Lung (tissue), 12 donors: ENCODE measurements around the gene C16orf46. TPM values are rescaled to one million over a fixed set of nuclear protein-coding genes. Genes with fewer than 3 reads are reported as not detected.

Experiments
- ATAC-seq: fragments of 200-7000 bp; cut with Tn5 transposase; one replicate; pipeline ENCODE4 v1.9.1; 2020; ENCODE audit warnings: moderate number of reproducible peaks; ENCODE audit not compliant: insufficient read depth, low FRiP score
- DNase-seq, 3 donors: peaks; one replicate each; pipeline ENCODE4 v3.0.0-alpha.2; 2013 to 2017
- H3K27ac ChIP-seq, 2 donors: one replicate each; pipeline ENCODE4 v1.5.1; 2013; ENCODE audit warnings: mild to moderate bottlenecking in 2 of 2, moderate library complexity in 2 of 2, control low read depth in 1 of 2, inconsistent platforms in 1 of 2, low read depth in 1 of 2, low read length in 1 of 2
- H3K27me3 ChIP-seq, 3 donors: one replicate each; pipeline ENCODE4 v1.5.1; 2013; ENCODE audit warnings: low read length in 2 of 3; ENCODE audit not compliant: control insufficient read depth in 3 of 3, insufficient read depth in 3 of 3
- H3K36me3 ChIP-seq, 4 donors: one replicate each; pipeline ENCODE4 v1.5.1; 2013; ENCODE audit warnings: low read length in 4 of 4, mild to moderate bottlenecking in 1 of 4, moderate library complexity in 1 of 4; ENCODE audit not compliant: control insufficient read depth in 4 of 4, insufficient read depth in 4 of 4
- H3K4me1 ChIP-seq, 5 donors: one replicate each; pipeline ENCODE4 v1.5.1; 2013; ENCODE audit warnings: low read length in 5 of 5, mild to moderate bottlenecking in 2 of 5, moderate library complexity in 1 of 5; ENCODE audit not compliant: control insufficient read depth in 5 of 5, insufficient read depth in 5 of 5
- H3K4me3 ChIP-seq: one replicate; pipeline ENCODE4 v1.5.1; 2013; ENCODE audit warnings: mild to moderate bottlenecking, control low read depth, moderate library complexity
- H3K9ac ChIP-seq, 2 donors: one replicate each; pipeline ENCODE4 v1.5.1; 2013; ENCODE audit warnings: low read length in 2 of 2, control low read depth in 1 of 2; ENCODE audit not compliant: insufficient read depth in 1 of 2
- H3K9me3 ChIP-seq, 4 donors: one replicate each; pipeline ENCODE4 v1.5.1; 2013; ENCODE audit warnings: low read length in 3 of 4, mild to moderate bottlenecking in 1 of 4, moderate library complexity in 1 of 4; ENCODE audit not compliant: control insufficient read depth in 4 of 4, insufficient read depth in 3 of 4
- CTCF ChIP-seq: IDR thresholded peaks from 2 replicates; pipeline ENCODE4 v1.5.1; 2012; ENCODE audit warnings: mild to moderate bottlenecking; ENCODE audit errors: control extremely low read depth, extremely low read depth
- WGBS, 2 donors: extraction: QIAGEN DNeasy Blood & Tissue Kit; methylation state at CpG; one replicate each; pipeline ENCODE4 v1.1.7; 2013; 5-methylcytosine and 5-hydroxymethylcytosine counted together
- polyA plus RNA-seq, 2 donors: library from polyadenylated mRNA; stranded (reverse); fragments of 200-250 nt; gene quantifications; one replicate each; pipeline ENCODE4 v1.2.1, GENCODE V29; 2013
- total RNA-seq, 2 donors: library from RNA; depleted of rRNA in 1 of 2; stranded (reverse); fragments of >200 nt in 1 of 2; gene quantifications; one replicate each; pipeline ENCODE4 v1.2.1, GENCODE V29; 2014 to 2021
- donor health status: control.
- donor health status: control.
- donor health status: Bipolar disorder and iron deficiency.
- donor health status: healthy.
- donor health status: DM: yes; HTN: yes; CAD: no.

The C16orf46 gene
- total and polyA plus RNA-seq, 4 donors, result 1.0 to 4.4 (median 1.8) TPM

DNA sequence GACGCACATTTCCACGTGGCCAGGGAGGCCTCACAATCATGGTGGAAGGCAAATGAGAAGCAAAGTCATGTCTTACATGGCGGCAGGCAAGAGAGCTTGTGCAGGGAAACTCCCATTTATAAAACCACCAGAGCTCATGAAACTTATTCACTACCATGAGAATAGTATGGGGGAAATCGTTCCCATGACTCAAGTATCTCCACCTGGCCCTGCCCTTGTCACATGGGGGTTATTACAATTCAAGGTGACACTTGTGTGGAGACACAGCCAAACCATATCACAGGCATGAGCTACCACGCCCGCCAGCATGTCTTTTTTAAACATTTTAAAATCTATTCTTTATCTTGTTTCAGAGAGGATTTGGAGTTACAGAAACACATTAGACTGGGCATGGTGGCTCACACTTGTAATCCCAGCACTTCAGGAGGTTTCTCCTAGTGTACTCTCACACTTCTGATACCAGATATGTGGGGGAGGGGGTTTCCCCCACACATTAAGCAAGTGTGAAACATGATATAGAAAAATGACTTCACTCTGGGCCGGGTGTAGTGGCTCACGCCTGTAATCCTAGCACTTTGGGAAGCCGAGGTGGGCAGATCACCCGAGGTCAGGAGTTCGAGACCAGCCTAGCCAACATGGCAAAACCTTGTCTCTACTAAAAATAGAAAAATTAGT lies 47.0 kb downstream of the C16orf46 start:
- TF ChIP-seq CTCF, result no peak
- no peak overlapping the region for H3K9ac ChIP-seq
- no peaks in the 10 kb centered on the region for H3K4me1 ChIP-seq
- 94% methylated on average over 11 of the region's 11 CpGs for WGBS, 2 donors
- no peaks in the 10 kb centered on the region for H3K9me3 ChIP-seq
- H3K36me3 ChIP-seq, result peaks cover 0 to 5% (median 3%) of the 10 kb centered on the region in 4 donors
- ATAC-seq, result no peak
- H3K4me3 ChIP-seq, result no peak overlapping the region
- DNase-seq, result no peak
- H3K27me3 ChIP-seq, result no peaks in the 10 kb centered on the region
- no peak overlapping the region for H3K27ac ChIP-seq

DNA sequence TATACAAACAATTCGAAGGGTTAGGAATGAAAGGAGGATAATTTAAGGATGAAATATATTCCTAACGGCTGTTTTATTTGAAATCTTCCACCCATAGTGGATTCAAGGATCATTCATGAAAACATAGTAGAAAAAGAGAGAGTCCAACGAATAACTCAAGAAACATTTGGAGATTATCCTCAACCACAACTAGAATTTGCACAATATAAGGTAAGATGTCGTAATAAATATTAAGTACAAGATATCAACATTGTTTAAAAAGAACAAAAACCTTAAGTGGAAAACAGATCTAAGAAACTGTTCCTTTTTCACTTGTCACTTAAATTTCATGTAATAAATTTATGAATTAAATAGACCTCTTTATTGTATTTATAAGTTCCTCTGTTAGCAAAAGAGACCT lies 50.6 kb downstream of the C16orf46 start:
- no peaks in the 10 kb centered on the region for H3K9me3 ChIP-seq
- no peak overlapping the region for H3K9ac ChIP-seq
- H3K36me3 ChIP-seq, result peaks cover 2 to 9% (median 5%) of the 10 kb centered on the region in 4 donors
- no peaks in the 10 kb centered on the region for H3K27me3 ChIP-seq
- no peak for TF ChIP-seq CTCF
- no peaks in the 10 kb centered on the region for H3K4me1 ChIP-seq
- DNase-seq (no peak), ATAC-seq (no peak)
- WGBS, 2 donors, result 91% methylated on average over 4 of the region's 4 CpGs
- no peak overlapping the region for H3K27ac ChIP-seq
- H3K4me3 ChIP-seq, result no peak overlapping the region

DNA sequence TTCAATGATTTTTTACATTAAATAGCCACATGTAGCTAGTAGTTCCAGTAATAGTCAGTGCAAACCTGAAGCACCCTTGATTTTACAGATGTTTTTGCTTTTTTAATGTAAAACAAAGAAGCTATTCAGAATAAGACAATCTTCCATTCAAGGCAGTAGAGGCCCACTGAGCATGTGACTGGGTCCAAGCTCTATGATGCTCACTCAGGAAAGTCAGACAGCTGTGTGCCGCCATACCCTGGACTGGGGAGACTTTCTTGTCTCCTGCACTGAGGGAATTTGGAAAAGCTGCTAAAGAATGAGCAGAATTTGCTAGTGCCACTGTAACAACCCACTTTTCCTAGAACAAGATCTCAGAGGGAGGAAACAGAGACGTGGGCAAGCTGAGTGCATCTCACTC lies 58.5 kb downstream of the C16orf46 start:
- H3K36me3 ChIP-seq, result peaks cover 13 to 16% (median 13%) of the 10 kb centered on the region in 4 donors
- H3K27ac ChIP-seq, result no peak overlapping the region
- TF ChIP-seq CTCF, result no peak
- DNase-seq (no peak), ATAC-seq (no peak)
- no peaks in the 10 kb centered on the region for H3K4me1 ChIP-seq
- H3K27me3 ChIP-seq, result no peaks in the 10 kb centered on the region
- H3K4me3 ChIP-seq, result no peak overlapping the region
- 98 to 100% methylated on average over 2 of the region's 2 CpGs for WGBS, 2 donors
- no peaks in the 10 kb centered on the region for H3K9me3 ChIP-seq
- no peak overlapping the region for H3K9ac ChIP-seq

GRCh38 chr16:81014672-81015071 lies 62.4 kb downstream of the C16orf46 start:
- ATAC-seq (no peak), DNase-seq (no peak)
- H3K27ac ChIP-seq, result no peak overlapping the region
- WGBS, 2 donors, result 95 to 96% methylated on average over 2 of the region's 2 CpGs
- H3K4me3 ChIP-seq, result no peak overlapping the region
- H3K9ac ChIP-seq, result no peak overlapping the region
- peaks cover 5 to 13% (median 8%) of the 10 kb centered on the region in 4 donors for H3K36me3 ChIP-seq
- peaks cover 0 to 2% (median 0%) of the 10 kb centered on the region in 4 donors for H3K9me3 ChIP-seq
- no peaks in the 10 kb centered on the region for H3K4me1 ChIP-seq
- no peaks in the 10 kb centered on the region for H3K27me3 ChIP-seq
- TF ChIP-seq CTCF, result no peak
